HepG2 (cell line): Measurements from ENCODE around the gene PPM1M. TPM values are rescaled to one million over a fixed set of nuclear protein-coding genes. Genes with fewer than 3 reads are reported as not detected.

ENCODE experiments used
- CENPBD1 ChIP-seq: sonication (generic); formaldehyde crosslinking; IDR thresholded peaks from 2 replicates; pipeline ENCODE4 v1.8.0; 2022; ENCODE audit warnings: missing genetic modification reagents, low read depth, mild to moderate bottlenecking, borderline replicate concordance
- DBP ChIP-seq: sonication (generic); formaldehyde crosslinking; IDR thresholded peaks from 2 replicates; pipeline ENCODE4 v1.4.0; 2020; ENCODE audit warnings: missing genetic modification reagents; ENCODE audit errors: not compliant biosample characterization
- GPBP1L1 ChIP-seq: sonication (generic); formaldehyde crosslinking; IDR thresholded peaks from 2 replicates; pipeline ENCODE4 v1.5.0; 2020; ENCODE audit warnings: mild to moderate bottlenecking, missing genetic modification reagents
- HMG20B ChIP-seq: conservative IDR thresholded peaks from 2 replicates; pipeline ENCODE4 v1.6.1; 2016; ENCODE audit warnings: missing genetic modification reagents, missing compliant biosample characterization
- HMGXB3 ChIP-seq: sonication (generic); formaldehyde crosslinking; IDR thresholded peaks from 2 replicates; pipeline ENCODE4 v1.4.0; 2020; ENCODE audit warnings: missing genetic modification reagents, borderline replicate concordance
- MTF1 ChIP-seq: sonication (generic); formaldehyde crosslinking; IDR thresholded peaks from 2 replicates; pipeline ENCODE4 v1.5.0; 2020; ENCODE audit warnings: missing genetic modification reagents
- NAIF1 ChIP-seq: sonication (generic); formaldehyde crosslinking; IDR thresholded peaks from 2 replicates; pipeline ENCODE4 v1.5.0; 2020; ENCODE audit warnings: mild to moderate bottlenecking, missing genetic modification reagents, borderline replicate concordance
- RAD21 ChIP-seq: fragments of 450-650 bp; formaldehyde crosslinking; IDR thresholded peaks from 2 replicates; pipeline ENCODE4 v1.5.0; 2020; ENCODE audit warnings: mild to moderate bottlenecking
- RBM22 ChIP-seq: fragments of 200-400 bp; formaldehyde crosslinking; optimal IDR thresholded peaks from 2 replicates; pipeline ENCODE3; 2017; ENCODE audit warnings: mild to moderate bottlenecking, low read length, moderate library complexity
- REST ChIP-seq, 2 experiments: IDR thresholded peaks; 2 replicates each; pipeline ENCODE4 v1.6.1; 2011 to 2012; ENCODE audit warnings: low read length in 2 of 2, borderline replicate concordance in 1 of 2, low read depth in 1 of 2, mild to moderate bottlenecking in 1 of 2, moderate library complexity in 1 of 2
- SALL2 ChIP-seq: sonication (generic); formaldehyde crosslinking; IDR thresholded peaks from 2 replicates; pipeline ENCODE4 v1.8.1; 2023; ENCODE audit warnings: mild to moderate bottlenecking, missing genetic modification reagents, inconsistent platforms
- SAP130 ChIP-seq: IDR thresholded peaks from 2 replicates; pipeline ENCODE4 v1.6.1; 2016; ENCODE audit warnings: low read depth
- ZBTB2 ChIP-seq: sonication (generic); formaldehyde crosslinking; IDR thresholded peaks from 2 replicates; pipeline ENCODE4 v1.8.0; 2022; ENCODE audit warnings: low read depth, missing genetic modification reagents
- ZNF335 ChIP-seq: sonication (generic); formaldehyde crosslinking; IDR thresholded peaks from 2 replicates; pipeline ENCODE4 v1.4.0; 2020; ENCODE audit warnings: missing genetic modification reagents
- ZNF652 ChIP-seq: IDR thresholded peaks from 2 replicates; pipeline ENCODE4 v1.6.1; 2016; ENCODE audit warnings: low read depth, borderline replicate concordance
- polyA plus RNA-seq, 8 experiments: library from polyadenylated mRNA; depleted of rRNA in 3 of 8; stranded (reverse) in 7 of 8; unstranded in 1 of 8; fragments of >200 nt; fragmentation: Illumina TruSeq in 4 of 8; extraction: Trizol in 4 of 8; gene quantifications; 2 replicates each; pipeline versions ENCODE4 v1.2.1 to v1.2.3, GENCODE V29; 2011 to 2016; ENCODE audit warnings: low read depth in 4 of 8, missing spikeins in 1 of 8, mixed read lengths in 1 of 8; ENCODE audit not compliant: insufficient read depth in 1 of 8
- total RNA-seq, 5 experiments: library from RNA; depleted of rRNA; stranded (reverse); fragments of >200 nt; fragmentation: Illumina TruSeq; extraction: Trizol; gene quantifications; 2 replicates each; pipeline ENCODE4 v1.2.3, GENCODE V29; 2016; ENCODE audit warnings: low read depth in 1 of 5

The PPM1M gene
- total and polyA plus RNA-seq, 2 of the 13 experiments (the other 11 are each of a cell fraction or from before 2014, with no cell fraction given) = 2.5 to 5.9 TPM

GRCh38 chr3:52289747-52290595 is 44.4 kb downstream of the PPM1M start (continued):
- TF ChIP-seq HMGXB3 (CRISPR knock-in tag) (peak; percentile 30; the same call in 1 of the 2 replicates), RBM22 (no peak), ZNF335 (CRISPR knock-in tag) (peak; percentile 68; the same call in 1 of the 2 replicates), SAP130 (peak; percentile 96), ZBTB2 (CRISPR knock-in tag) (no peak), REST (IDR thresholded peaks at IDR 0.05; ENCODE audit: borderline replicate concordance in 1 of 2, low read depth in 1 of 2, low read length in 2 of 2) (peak in 1 of 2 experiments; percentile 57; a peak in 1 of 4 replicates), CENPBD1 (no peak), MTF1 (CRISPR knock-in tag) (no peak), NAIF1 (no peak), DBP (CRISPR knock-in tag) (no peak), HMG20B (no peak), ZNF652 (peak; percentile 81), SALL2 (CRISPR knock-in tag) (peak; percentile 72), GPBP1L1 (CRISPR knock-in tag) (no peak), RAD21 (CRISPR knock-in tag) (peak; percentile 66; the same call in 1 of the 2 replicates)
